ENCODE measurements around the gene TRPM3.

The TRPM3 gene

GRCh38 chr9:70553707-70554673, 567.4 kb downstream of the TRPM3 start:
- DNase-seq (ENCODE audit: low spot score), result no peak

- no peak for DNase-seq (ENCODE audit: low spot score)
Observed at GRCh38 chr9:70552561-70552960, 568.9 kb downstream of the TRPM3 start.

- no peak for DNase-seq (ENCODE audit: low spot score)
Observed at GRCh38 chr9:70551801-70552200, 569.6 kb downstream of the TRPM3 start.

- no peak for DNase-seq (ENCODE audit: low spot score)
Observed at GRCh38 chr9:70551396-70551795, 570.0 kb downstream of the TRPM3 start.

GRCh38 chr9:70549926-70550325, 571.5 kb downstream of the TRPM3 start:
- no peak for DNase-seq (ENCODE audit: low spot score)

GRCh38 chr9:70542311-70542931, 579.0 kb downstream of the TRPM3 start:
- no peak for DNase-seq (ENCODE audit: low spot score)

GRCh38 chr9:70540016-70540415, 581.4 kb downstream of the TRPM3 start:
- no peak for DNase-seq (ENCODE audit: low spot score)

- no peak for DNase-seq (ENCODE audit: low spot score)
Observed at GRCh38 chr9:70539526-70539925, 581.9 kb downstream of the TRPM3 start.

GRCh38 chr9:70539001-70539400, 582.4 kb downstream of the TRPM3 start:
- DNase-seq (ENCODE audit: low spot score), result no peak

- no peak for DNase-seq (ENCODE audit: low spot score)
Observed at GRCh38 chr9:70537084-70537483, 584.3 kb downstream of the TRPM3 start.

- no peak for DNase-seq (ENCODE audit: low spot score)
Observed at GRCh38 chr9:70535546-70536323, 585.7 kb downstream of the TRPM3 start.

- no peak for DNase-seq (ENCODE audit: low spot score)
Observed at GRCh38 chr9:70534471-70534870, 587.0 kb downstream of the TRPM3 start.

GRCh38 chr9:70534061-70534460, 587.4 kb downstream of the TRPM3 start:
- no peak for DNase-seq (ENCODE audit: low spot score)

- DNase-seq (ENCODE audit: low spot score), result no peak
Observed at GRCh38 chr9:70533492-70533891, 587.9 kb downstream of the TRPM3 start.

- DNase-seq (ENCODE audit: low spot score), result no peak
Observed at GRCh38 chr9:70532716-70533115, 588.7 kb downstream of the TRPM3 start.

GRCh38 chr9:70531311-70531710, 590.1 kb downstream of the TRPM3 start:
- no peak for DNase-seq (ENCODE audit: low spot score)

- DNase-seq (ENCODE audit: low spot score), result no peak
Observed at GRCh38 chr9:70530716-70531115, 590.7 kb downstream of the TRPM3 start.

- DNase-seq (ENCODE audit: low spot score), result no peak
Observed at GRCh38 chr9:70529833-70530232, 591.6 kb downstream of the TRPM3 start.

GRCh38 chr9:70529377-70529776, 592.0 kb downstream of the TRPM3 start:
- no peak for DNase-seq (ENCODE audit: low spot score)

GRCh38 chr9:70526902-70527301, 594.5 kb downstream of the TRPM3 start:
- DNase-seq (ENCODE audit: low spot score), result no peak

- no peak for DNase-seq (ENCODE audit: low spot score)
Observed at GRCh38 chr9:70525519-70525918, 595.9 kb downstream of the TRPM3 start.

- DNase-seq (ENCODE audit: low spot score), result no peak
Observed at GRCh38 chr9:70519912-70520724, 601.3 kb downstream of the TRPM3 start.

All from left forelimb (tissue), 1 donor.